NCI-H748 (cell line): ENCODE data around the gene ADRA1B.

ENCODE experiments used
- DNase-seq: peaks from one replicate; lab custom pipeline; 2025; ENCODE audit not compliant: unreplicated experiment; lab: John Stamatoyannopoulos, UW

Gene ADRA1B

DNA sequence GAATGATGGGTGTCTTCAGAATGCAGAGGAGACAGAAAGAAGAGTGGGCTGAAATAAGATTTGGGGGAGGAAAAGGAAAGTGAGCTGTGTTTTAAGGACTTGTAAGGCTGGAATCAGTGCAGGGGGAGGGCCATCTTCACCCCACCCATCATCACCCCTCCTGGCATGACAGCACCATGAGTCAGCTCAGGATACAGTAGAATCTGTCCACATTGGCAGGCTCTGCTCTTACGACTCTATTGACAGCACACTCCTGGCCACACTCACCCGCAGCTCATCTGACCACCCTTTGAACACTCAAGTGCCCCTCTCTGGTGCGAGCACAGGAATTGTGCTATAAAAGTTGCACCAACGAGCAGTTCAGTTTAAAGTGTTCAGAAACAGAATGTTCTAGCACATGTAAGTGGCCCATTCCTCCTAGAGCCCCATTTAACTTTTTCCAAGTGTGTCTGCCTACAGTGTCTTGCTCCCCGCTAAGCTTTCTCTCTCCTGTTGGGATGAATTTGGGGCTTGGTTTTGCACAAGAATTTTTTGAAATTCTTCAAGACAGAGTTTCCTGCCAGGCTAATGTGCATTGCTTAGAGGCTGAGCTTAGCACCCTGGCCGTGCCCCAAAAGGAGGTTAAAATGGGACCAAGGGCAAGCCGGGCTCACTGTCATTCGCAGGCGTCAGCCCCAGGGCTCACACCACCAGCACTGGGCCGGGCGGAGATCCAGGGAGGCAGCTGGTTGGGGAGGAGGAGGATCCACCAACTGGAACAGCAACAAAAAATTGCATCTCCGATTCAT lies 12.0 kb downstream of the ADRA1B start:
- DNase-seq, result no peak

DNA sequence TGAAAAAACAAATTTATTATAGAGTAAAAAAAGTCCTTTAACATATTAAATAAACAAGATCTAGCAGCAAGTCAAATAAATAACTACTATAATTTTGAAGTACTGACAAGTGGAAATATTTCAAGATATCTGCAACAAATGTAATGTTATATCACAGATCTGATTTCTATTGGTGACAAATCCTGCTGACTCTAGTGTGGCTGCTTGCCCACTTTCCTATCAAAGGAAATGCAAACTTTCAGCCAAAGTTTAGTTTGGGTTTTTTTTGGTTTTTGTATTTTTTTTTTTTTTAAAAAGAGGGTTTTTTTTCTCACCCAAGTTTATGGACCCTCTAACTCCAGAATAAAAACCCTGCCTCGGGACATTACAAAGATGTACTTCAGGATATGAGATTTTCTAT lies 12.9 kb downstream of the ADRA1B start:
- no peak for DNase-seq

DNA sequence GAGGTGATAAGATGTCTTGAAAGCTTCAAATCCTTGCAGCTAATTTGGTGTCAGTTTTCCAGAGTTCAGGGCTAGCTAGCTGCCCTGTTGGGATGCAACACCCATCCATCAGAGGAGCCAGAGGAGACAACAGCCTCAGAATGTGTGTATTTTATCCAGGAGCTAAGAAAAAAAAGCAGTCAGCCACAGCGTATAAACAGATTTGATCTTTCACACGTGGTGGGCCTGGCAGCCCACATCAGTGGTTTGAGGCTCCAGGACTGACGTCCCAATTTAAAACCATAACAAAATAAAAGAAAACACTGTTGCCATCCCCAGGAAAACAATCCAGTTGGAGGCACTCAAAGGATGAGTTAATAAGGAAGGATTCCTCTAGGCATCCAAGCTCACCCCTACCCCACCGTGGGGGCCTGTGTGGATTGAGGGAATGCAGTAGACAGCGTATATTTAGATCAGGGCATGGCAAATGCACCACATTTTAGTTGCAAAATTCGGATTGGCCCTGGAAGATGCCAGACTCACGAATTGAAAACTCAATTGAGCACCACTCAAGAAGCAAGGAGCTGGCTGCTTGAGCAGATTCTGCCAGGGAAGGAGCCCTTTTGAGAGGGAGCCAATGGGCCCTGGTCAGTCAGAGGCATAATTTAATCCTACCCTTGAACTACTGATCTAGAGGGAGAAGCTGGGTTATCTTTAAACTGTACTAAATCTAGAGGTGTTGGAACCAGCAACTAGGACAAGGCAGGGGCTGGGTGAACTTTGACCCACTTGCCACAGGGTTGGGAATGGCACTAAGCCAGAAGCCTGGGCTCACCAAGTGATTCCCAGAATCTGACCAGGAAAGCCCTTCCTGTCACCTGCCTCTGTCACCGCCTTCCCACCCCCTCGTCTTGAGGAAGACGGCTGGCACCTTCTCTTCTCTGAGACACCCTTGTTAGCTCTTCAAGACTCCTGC lies 17.5 kb downstream of the ADRA1B start:
- DNase-seq, result no peak

DNA sequence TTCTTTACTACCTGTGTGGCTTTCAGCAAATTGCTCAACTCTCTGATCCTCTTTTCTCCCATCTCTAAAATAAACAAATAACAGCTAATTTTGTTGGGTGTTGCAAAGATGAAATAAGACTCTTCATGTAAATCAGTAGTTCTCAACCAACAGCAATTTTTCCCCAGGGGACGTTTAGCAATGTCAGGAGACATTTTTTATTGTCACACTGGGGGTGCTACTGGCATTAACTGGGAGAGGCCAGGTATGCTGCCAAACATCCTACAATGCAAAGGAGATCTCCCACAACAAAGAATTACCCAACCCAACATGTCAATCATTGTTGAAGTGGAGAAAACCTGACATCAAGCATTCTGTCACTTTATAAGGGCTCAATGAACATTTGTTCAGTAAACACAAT lies 19.7 kb downstream of the ADRA1B start:
- DNase-seq, result no peak

DNA sequence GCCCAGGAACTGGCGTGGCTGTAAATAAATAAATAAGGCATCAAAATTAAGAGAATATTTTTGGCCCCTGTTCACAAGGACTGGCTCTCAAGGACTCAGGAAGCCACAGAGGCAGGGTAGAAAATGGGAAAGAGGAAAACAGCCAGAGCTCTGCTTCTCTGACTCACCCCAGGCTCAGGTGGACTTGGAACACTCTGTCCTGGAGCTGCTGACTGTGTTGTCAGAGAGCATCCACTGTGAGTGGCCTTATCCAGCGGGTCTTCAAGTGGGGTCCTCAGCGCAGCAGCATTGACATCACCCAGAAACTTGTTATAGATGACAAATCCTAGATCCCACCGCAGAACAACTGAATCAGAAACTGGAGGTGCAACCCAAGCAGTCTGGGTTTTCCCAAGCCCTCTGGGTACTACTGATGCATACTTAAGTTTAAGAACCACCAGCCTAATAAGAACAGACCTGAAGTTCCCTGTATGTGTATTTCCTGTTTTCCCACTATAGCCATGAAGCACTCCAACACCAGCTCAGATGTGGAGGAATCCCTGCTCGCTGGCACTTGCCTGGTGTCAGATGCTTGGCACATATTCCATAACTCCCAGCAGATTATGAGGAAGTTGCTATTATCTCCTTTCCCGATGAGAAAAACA lies 20.5 kb downstream of the ADRA1B start:
- no peak for DNase-seq

DNA sequence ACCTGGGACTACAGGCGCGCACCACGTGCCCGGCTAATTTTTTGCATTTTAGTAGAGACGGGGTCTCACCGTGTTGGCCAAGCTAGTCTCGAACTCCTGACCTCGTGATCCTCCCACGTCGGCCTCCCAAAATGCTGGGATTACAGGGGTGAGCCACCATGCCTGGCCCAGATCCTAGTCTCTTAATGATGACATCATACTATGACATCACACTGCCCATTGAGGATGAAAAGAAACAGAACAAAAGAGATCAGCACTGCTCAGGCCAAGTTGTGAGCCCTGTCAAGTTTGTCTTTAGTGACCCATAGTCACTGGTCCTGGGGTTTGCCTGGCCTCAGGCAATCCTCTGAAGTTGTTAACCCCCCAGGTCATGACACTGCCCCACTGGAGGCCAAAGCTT lies 21.3 kb downstream of the ADRA1B start:
- DNase-seq, result no peak

DNA sequence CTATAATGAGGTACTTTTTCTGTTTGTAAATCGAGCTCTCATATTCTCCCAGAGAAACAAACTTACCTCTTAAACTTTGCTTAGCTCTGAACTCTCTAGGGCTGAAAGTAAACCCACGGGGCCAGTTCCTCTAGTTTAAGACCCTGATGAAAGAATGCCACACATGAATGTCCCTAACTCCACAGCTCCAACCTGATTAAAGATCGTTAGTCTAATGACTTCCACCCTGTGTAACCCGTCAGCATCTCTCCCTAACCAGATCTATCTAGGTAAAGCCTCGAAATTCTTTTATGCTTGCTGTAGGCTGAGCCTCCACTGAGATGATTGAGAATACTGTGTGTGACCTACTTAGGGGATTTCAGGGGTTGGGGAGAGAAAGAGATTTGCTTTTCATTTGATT lies 27.0 kb downstream of the ADRA1B start:
- no peak for DNase-seq

DNA sequence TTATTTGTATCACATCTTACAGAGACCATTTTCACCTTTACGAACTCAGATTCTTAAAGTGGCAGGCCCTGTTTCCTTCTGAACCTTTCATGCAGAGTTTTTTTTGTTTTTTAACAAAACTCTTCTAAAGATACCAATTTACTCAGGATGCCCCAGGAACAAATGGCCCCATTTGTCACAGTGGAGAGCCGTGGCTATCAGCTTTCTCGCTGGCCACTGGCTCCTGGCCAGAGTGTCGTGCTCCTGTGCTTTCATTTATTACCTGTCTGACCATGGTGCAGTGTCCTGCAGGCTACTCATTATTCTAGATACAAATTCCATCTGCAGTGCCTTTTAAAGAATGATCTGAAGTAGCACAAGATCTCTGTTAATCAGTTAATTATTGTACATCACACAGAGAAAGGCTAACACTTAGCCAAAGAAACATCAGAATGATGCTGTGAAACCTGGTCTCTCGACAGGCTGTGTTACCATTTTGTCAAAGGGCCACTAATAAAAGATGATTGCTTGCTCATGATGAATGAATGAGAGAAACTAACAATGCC lies 27.8 kb downstream of the ADRA1B start:
- peak; percentile 72 for DNase-seq

DNA sequence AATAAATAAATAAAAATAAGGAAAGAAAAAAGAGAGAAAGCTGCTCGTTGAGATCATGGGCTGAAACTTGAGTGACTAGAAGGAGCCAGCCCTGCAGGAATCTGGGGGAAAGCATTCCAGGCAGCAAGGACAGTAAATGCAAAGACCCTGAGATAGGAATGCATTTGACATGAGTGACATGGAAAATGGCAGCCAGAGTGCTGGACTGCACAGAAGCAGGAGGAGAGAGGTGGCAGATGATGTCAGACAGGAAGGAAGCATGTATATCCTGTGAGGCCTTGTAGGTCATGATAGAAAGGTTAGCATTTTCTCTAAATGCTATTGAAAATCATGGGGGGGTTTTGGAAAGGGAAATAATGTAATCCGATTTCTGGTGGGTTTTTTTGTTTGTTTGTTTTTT lies 29.1 kb downstream of the ADRA1B start:
- DNase-seq, result no peak

DNA sequence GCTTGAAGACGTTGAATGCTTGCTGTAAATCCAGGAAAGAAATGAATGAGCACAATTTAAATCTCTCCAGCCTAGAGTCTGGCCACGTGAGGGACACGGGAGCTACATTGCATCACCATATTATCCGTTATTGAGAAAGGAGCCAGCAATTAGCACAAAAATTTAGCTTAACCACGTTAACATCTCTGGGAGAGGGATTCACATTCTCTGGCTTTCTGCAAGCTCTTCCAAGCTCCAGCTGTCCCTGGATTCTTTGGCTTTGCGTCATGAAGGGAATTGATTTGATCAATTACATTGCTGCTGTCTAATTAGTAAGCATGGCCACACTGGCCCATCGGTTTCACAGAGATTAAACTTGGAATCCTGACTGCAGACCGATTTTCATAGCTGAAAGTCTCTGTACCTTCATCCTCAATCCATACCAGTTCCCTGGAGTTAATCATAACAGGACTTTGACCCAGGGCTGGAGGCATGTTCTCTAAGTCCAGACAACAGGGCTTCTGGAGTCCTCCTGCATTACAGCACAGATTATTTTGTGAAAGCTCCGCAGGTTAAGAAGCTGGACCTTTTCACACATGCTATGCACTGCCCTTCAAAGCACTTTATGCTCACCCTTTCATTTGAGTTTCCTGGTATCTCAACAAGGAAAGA lies 31.6 kb downstream of the ADRA1B start:
- no peak for DNase-seq

DNA sequence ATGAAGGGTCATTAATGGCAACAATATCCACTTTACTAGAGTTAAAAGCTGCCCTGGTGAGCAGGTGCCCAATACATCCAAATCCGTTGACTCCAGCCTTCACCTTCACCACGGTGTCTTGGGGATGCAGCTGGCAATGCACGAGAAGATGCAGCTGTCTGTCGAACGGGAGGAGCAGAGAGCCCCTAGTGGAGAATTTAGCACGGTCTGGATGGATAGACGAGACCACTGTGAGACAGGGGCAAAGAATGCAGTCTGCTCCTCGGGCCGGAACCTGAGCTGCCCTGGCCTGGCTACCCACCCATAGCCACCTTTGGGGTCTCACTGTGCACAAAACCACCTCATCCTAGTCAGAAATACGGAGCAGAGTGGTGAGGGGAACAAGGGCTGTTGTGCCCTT lies 35.1 kb downstream of the ADRA1B start:
- DNase-seq, result no peak

DNA sequence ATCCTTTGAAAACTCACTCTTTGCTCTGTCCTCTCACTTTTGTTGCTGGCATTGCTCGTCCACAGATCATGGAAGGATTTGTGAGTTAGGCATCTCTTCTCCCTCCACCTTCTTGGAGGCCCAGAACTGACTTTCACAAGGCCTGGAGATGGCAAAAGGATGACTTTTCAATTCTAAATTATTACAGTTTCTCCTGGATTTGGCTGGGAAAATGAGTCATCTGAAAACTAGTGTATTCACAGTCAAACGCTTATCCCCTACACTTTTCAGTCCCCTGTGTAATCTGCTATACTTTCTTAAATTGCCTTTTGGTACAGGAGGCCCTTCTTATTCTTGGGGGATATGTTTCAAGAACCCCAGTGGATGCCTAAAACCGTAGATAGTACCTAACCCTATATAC lies 35.6 kb downstream of the ADRA1B start:
- DNase-seq, result no peak

DNA sequence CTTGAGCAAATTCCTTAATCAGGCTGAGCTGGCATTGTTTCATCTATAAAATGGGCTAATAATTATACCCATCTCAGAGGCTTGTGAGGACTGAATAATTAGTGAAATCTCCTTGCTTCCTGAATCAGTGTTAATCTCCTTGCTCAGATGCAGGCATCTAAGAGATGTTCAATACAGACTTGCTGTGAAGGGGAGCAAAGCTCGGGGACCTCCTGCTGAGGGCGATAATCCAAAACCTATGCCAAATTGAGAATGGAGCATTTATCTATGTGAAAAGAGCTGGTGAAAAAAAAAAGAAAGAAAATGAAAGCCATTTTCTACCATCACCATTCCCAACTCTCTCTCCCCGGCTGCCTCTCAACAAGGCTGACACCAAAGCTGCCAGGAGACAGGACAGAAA lies 37.3 kb downstream of the ADRA1B start:
- DNase-seq, result no peak

DNA sequence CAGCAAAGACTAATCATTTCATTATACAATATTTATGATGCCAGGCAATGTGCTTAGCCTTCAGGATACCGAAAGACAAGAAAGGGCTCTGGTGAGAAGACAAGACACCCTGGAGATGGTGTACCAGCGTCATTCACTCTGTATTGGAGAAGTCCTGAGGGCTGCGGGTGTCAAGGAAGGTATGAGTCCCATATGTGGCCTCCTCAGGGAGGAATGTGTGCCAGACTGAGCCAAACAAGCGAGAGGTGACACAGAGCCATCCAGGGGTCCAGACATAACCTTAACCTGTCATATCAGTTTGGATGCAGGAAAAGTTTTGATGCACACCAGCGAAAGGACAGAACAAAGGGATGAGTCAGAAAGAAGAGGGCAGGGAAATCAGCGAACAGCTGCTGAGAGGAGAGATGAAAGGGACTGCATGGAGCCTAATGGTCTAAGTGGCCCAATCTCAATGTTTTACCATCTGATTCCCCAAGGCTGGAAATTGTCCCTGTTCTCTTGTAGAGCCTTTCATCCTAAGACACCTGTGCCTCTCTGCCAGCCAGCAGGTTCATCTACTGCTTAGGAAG lies 38.9 kb downstream of the ADRA1B start:
- no peak for DNase-seq

DNA sequence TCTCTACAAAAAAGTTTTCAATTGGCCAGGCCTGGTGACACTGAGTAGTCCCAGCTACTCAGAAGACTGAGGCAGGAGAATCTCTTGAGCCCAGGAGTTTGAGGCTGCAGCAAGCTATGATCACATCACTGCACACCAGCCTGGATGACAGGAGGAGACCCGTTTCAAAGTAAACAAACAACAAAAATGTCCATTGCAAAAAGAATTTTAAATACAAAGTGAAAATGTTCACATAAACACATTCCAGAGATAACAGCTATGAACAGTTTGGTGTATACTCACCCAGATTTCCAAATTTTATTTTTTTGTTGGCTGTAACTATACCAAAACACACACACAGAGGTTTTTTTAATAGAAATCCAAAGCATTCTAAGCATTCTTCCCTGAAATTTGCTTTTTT lies 39.8 kb downstream of the ADRA1B start:
- no peak for DNase-seq

DNA sequence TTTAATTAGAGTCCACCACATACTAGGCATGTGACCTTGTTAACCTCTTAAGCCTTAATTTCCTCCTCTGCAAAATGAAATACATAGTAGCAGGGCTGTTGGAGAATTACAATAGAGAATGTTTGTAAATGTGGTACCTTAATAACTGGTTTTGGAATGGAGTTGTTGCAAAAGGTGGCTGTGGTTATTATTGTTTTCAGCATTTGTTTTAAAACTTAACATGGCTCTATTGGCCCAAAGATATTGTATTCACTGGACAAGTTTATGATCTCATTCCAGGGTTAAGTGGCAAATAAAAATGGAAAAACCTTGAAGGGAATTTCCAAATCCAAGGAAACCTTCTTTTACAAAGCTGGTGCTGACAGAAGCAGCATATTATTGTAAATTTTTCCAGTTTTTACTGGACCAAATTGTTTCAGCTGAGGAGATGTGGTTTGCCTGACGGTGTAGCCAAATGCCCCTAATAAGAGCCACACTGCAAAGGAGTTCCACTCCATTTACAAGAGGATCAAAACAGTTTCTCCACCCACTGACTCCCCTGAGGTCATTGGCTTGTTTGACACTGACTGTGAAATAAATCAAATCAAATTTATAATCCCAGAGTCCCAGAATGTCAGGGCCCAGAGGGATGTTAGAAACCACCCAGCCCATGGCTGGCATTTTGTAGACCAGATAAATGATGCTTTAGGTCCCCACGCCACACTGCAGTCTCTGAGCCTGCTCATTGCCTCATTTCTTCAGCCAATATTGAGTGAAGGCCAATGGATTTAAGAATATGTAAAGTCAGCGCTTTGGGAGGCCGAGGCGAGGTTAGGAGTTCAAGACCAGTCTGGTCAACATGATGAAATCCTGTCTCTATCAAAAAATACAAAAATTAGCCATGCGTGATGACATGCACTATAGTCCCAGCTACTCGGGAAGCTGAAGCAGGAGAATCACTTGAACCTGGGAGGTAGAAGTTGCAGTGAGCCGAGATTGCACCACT lies 45.2 kb downstream of the ADRA1B start:
- no peak for DNase-seq

DNA sequence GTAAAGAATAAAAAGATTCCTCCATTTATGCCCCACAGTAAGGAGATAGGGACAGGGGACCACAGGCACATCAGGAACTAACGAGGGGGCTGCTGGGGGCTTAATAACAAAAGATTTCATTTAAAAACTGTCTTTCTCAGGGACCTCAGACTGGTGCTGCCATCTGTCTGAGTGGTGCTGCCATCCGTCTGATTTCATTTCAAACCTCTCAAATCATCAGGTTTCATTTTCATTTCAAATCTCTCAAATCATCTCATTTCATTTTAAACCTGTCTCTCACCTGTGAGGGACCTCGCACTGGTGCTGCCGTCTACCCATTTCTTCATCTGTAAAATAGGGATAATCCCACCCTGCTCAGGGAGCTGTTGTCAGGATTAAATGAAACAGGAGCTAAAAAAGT lies 45.9 kb downstream of the ADRA1B start:
- DNase-seq, result no peak

DNA sequence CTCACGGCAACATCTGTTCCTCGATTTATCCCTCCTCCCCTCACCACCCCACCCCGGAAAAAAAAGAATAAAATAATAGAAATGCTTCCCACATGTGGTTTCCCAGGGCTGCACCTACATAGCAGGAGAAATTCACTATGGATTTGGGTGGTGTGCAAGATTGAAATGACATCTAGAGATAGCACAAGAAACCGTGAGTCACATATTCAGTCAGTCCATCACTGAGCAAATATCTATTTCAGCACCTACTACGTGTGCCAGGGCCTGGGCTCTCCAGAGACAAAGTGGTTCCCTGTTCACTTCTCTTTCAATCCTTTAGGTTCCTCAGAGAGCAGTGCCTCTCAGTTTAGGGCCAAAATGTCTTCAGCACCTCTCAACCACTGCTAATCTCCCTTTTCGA lies 47.7 kb downstream of the ADRA1B start:
- no peak for DNase-seq

DNA sequence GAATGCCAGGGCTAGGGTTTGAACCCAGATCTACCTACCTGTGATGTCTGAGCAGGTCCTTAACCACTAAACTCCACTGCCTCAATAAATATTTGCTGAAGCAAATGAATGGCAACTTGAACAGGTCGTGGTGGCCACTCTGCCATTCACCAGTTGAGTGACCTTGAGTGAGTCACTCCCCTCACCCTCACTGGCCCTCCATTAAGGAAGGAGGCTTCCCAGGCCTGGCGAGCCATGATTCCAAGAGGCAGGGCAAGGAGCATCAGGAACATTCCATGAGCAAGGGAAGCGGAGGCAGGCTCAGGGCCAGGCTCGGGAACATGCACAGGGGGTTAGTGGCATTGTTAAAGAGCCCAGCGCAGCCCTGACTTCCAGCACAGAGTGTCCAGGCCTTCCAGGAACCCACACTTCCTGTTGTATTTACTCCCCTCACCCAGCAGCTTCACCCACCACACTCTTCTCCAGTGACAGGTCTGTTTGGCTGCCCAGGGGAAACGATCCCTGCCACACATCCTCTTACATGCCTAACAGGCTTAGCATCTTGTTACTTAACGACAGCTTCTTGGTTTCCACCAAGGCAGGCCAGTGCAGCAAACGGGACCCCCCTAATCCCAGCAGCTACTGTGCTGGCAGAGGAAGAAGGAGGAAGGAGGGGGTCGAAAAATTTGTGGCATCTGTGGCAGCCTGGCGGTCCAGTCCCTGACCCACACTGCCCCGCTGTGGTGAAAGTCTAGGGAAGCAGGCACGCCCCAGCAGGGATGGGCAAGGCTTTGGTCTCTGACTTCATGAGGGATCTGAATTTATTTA lies 49.0 kb downstream of the ADRA1B start:
- peak; percentile 63 for DNase-seq
